ENCODE results near the gene LRRIQ3. TPM values are rescaled to one million over a fixed set of nuclear protein-coding genes. Genes with fewer than 3 reads are reported as not detected.
A peak's percentile ranks its signal among the peaks of the same experiment; 100 is the strongest.

The LRRIQ3 gene
- total RNA-seq, 2 donors from 2014 or later = 1.5 to 1.7 TPM

DNA sequence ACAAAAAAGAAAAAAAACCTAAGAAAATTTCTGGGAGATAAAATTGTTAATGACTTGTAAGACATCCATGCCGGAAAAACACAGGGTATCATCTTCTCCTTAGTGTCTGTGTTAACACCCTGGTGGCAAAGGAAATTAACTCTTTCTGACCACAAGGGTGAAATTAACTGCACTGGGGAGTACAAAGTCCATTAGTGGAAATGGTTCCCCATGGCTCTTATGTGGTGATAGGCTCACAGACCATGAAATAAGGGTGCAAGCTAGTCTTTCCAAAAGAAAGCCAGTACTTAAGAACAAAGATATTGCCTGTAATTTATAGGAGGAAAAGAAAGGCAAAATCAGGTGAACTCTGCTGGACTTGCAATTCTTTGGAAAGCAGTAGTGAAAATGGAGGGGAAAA, 185.4 kb downstream of the LRRIQ3 start:
- no peaks in the 10 kb centered on the region for H3K36me3 Mint-ChIP-seq (ENCODE audit: low read depth)
- H3K4me1 Mint-ChIP-seq = peaks cover 5% of the 10 kb centered on the region
- no peak overlapping the region for H3K27ac Mint-ChIP-seq
- H3K4me3 Mint-ChIP-seq = no peak overlapping the region
- ATAC-seq (replicated peaks) = no peak
- H3K9me3 Mint-ChIP-seq = no peaks in the 10 kb centered on the region
- H3K27me3 Mint-ChIP-seq = no peaks in the 10 kb centered on the region

DNA sequence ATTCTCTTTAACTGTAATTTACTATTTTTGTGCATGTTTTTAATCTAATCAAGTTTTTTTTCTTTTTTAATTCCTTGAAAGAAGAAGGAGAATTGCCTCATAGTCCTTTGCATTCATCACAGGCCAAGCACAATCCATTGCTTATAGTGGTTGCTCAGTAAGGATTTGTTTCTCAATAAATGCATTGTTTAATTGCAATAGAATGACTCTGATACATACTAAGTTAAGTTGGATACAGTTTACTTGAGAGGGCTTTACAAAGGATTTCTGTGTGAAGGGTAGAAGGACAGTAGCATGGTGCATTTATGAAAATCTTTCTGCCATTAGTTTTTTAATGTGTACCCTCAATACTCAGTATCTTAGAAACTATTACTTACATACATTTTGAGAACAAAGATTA, 186.2 kb downstream of the LRRIQ3 start:
- Mint-ChIP-seq H3K4me3 (no peak overlapping the region), H3K27me3 (no peaks in the 10 kb centered on the region), H3K36me3 (ENCODE audit: low read depth) (no peaks in the 10 kb centered on the region), H3K27ac (no peak overlapping the region), H3K4me1 (peaks cover 5% of the 10 kb centered on the region), H3K9me3 (no peaks in the 10 kb centered on the region)
- ATAC-seq (replicated peaks) = no peak

DNA sequence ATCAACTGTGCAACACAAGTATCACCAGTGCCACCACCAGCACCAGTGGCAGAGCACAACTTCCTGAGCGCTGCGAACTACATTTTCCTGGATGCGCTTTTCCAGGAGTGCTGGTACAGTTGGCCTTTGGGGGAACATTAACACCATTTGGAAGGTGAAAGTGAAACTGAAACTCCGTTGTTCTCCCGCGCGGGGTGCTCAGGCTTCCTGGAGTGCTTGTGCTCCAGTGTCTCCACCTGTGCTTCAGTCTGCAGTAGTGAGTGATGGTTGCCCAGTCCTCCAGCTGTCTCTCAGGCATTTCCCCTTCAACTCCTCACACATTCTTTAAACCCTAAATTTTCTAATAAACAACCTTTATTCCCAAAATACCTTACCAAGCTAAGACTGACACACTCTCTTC, 187.8 kb downstream of the LRRIQ3 start:
- Mint-ChIP-seq H3K27ac (no peak overlapping the region), H3K36me3 (ENCODE audit: low read depth) (no peaks in the 10 kb centered on the region), H3K4me3 (peak overlapping the region; percentile 71), H3K27me3 (no peaks in the 10 kb centered on the region), H3K9me3 (no peaks in the 10 kb centered on the region), H3K4me1 (peaks cover 5% of the 10 kb centered on the region)
- peak; percentile 44 for ATAC-seq (replicated peaks)

DNA sequence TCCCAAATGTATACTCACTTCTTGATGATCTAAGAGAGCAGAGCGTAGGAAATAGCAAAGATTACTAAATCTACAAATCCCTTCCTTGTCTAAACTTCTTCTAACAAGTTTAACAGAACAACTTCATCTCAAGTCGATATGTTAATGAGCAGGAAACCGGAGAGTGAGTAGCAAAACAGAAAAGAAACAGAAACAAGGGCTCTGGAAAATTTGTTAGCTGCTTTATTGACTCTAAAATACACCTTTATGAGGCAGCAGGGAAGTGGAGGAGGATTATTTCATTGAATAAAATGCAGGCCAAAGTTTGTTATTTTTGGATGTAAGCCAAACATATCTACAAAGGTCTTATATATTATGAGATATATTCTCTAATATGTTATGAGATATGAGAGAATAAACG, 192.4 kb downstream of the LRRIQ3 start:
- Mint-ChIP-seq H3K27me3 (no peaks in the 10 kb centered on the region), H3K27ac (no peak overlapping the region), H3K36me3 (ENCODE audit: low read depth) (no peaks in the 10 kb centered on the region), H3K4me1 (peaks cover 5% of the 10 kb centered on the region), H3K9me3 (no peaks in the 10 kb centered on the region), H3K4me3 (no peak overlapping the region)
- no peak for ATAC-seq (replicated peaks)

DNA sequence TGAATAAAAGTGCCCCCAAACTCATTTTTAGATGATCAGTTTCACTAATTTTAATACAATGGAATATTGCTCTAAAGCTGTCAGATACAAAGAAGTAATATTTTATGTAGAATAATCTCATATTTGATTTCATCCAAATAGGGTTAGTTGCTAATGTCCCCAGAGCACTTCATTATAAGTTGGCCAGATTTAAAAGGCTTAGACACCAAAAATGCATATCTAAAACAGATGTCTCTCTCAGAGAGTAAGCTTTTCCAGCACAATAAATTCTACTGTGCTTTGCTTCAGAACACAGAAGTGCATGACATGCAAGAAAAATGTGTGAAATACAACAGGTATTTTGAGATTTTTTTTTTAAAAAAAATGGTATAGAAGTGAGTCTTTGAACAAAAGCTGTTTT, 194.2 kb downstream of the LRRIQ3 start:
- ATAC-seq (replicated peaks) = no peak
- Mint-ChIP-seq H3K4me1 (no peaks in the 10 kb centered on the region), H3K27me3 (no peaks in the 10 kb centered on the region), H3K27ac (no peak overlapping the region), H3K9me3 (no peaks in the 10 kb centered on the region), H3K4me3 (no peak overlapping the region), H3K36me3 (ENCODE audit: low read depth) (no peaks in the 10 kb centered on the region)

DNA sequence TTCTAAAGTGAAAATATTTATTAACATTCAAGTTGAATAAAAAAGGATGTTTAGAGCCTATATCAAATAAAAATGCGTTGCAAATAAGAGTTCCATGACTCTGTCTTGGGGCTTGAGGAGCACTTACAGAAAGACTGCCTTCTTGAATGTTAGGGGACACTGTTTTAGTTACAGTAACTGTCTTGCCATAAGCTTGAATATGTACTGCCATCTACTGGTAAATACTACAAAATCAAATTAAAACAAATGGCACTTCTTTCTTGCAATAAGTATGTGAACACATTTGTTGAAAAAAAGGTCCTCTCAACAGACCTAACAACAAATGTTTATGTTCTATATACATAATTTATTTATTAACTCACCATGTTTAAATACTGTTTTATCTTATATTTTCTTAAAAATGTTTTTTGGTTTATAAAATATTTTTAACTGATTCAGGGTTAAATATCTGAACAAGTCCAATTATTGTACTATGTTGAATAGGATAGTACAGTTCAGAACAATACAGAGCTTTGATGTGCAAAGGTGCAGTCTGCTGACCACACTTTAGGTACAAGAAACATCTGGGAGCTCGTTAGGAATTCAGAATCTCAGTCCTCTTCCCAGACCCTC, 199.5 kb downstream of the LRRIQ3 start:
- no peaks in the 10 kb centered on the region for H3K4me1 Mint-ChIP-seq
- H3K36me3 Mint-ChIP-seq (ENCODE audit: low read depth) = no peaks in the 10 kb centered on the region
- no peak overlapping the region for H3K4me3 Mint-ChIP-seq
- peaks cover 4% of the 10 kb centered on the region for H3K27me3 Mint-ChIP-seq
- no peak overlapping the region for H3K27ac Mint-ChIP-seq
- no peaks in the 10 kb centered on the region for H3K9me3 Mint-ChIP-seq
- no peak for ATAC-seq (replicated peaks)

DNA sequence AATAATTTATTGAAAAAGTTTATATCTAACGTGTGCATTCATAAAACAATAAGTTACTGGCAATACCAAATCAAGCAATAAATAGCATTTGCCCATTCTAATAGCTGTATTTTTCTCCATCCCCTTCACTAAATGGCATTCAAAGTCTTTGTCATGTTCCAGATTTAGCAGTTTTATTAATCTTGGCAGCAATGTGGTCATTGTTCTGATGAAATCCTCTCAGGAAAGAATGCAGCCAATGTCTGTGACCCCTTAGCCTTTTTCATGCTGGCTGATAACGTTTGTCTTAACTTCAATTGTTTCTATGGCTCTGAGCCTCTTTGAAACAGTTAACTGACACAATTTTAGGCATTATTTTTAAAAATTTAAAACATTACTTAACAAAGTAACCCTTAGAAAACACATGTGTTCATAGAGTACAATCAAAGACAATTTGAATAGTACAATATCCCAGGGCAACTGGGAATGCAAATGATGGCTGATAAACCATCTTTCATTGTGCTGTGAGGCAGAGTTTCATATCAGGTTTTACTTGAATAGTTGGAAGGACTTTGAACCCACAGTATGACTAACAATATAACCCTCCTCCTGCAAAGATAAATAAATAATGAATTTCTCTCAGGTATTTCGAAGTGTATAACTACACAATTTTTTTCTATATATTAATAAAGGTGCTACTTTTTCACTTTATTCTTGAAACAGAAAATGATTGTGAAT, 217.5 kb downstream of the LRRIQ3 start:
- H3K36me3 Mint-ChIP-seq (ENCODE audit: low read depth) = no peaks in the 10 kb centered on the region
- H3K27ac Mint-ChIP-seq = no peak overlapping the region
- H3K27me3 Mint-ChIP-seq = peaks cover 8% of the 10 kb centered on the region
- H3K4me3 Mint-ChIP-seq = no peak overlapping the region
- peaks cover 5% of the 10 kb centered on the region for H3K9me3 Mint-ChIP-seq
- no peaks in the 10 kb centered on the region for H3K4me1 Mint-ChIP-seq
- ATAC-seq (replicated peaks) = no peak

DNA sequence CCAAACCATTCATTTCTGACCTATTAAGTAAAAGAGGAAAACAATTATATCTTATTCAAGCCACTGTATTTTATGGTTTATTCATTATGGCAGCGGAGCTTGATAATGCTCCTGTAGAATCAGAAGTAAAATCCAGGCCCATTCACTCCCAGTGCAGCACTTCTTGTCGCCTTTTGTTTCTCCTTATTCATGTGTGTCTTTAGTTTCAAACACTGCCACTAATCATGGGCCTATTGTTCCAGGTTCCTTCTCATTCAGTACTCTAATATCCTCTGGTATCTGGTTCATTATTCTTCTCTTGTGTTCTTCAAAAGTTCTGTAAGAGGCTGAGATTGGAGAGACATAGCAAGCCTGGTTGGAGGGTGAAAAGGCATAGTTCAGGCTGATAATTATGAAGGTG, 218.3 kb downstream of the LRRIQ3 start:
- no peak for ATAC-seq (replicated peaks)
- no peak overlapping the region for H3K27ac Mint-ChIP-seq
- no peaks in the 10 kb centered on the region for H3K4me1 Mint-ChIP-seq
- peaks cover 8% of the 10 kb centered on the region for H3K27me3 Mint-ChIP-seq
- no peak overlapping the region for H3K4me3 Mint-ChIP-seq
- H3K36me3 Mint-ChIP-seq (ENCODE audit: low read depth) = no peaks in the 10 kb centered on the region
- H3K9me3 Mint-ChIP-seq = peaks cover under 1% of the 10 kb centered on the region

DNA sequence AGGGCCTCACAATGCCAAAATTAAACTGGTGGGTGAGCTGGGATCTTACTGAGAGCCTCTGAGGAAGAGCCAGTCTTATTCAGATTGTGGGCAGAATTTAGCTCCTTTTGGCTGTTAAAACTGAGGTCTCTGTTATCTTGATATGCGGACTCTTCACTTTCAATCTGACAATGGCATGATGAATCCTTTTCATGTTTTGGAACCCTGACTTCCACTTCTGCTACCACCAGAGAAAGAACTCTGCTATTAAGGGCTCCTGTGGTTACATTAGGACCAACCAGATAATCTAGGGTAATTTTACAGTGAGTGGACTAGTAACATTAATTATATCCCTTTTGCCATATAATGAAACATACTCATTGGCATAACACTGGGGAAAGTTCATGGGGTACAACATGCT, 219.0 kb downstream of the LRRIQ3 start:
- H3K27ac Mint-ChIP-seq = no peak overlapping the region
- H3K36me3 Mint-ChIP-seq (ENCODE audit: low read depth) = no peaks in the 10 kb centered on the region
- ATAC-seq (replicated peaks) = no peak
- no peaks in the 10 kb centered on the region for H3K9me3 Mint-ChIP-seq
- no peaks in the 10 kb centered on the region for H3K4me1 Mint-ChIP-seq
- peaks cover 8% of the 10 kb centered on the region for H3K27me3 Mint-ChIP-seq
- H3K4me3 Mint-ChIP-seq = no peak overlapping the region

Other genes starting within 250 kb of the LRRIQ3 start
- gene FPGT, start 66 bp upstream of the LRRIQ3 start, total RNA-seq = 10 to 100 TPM; 14.0 to 15.8 TPM
- 1 to 10 TPM in 1 of 2 donors, under 1 TPM in 1; 0.52 to 1.2 TPM for gene TNNI3K, start 37.2 kb upstream of the LRRIQ3 start, total RNA-seq